Measurements from ENCODE around the gene MED12L.

The MED12L gene

DNA sequence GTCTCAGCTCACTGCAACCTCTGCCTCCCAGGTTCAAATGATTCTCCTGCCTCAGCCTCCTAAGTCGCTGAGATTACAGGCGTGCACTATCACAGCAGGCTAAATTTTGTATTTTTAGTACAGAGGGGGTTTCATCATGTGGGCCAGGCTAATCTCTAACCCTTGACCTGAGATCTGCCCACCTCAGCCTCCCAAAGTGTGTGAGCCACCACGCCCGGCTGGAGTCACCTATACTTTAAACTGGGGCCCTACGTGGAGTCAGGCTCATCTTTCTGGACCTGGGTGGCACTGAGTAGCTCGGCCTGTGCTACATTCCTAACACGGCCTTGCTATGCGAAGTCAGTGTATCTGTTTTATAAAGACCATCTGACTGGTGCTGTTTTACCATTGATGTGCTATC lies 111.8 kb downstream of the MED12L start:
- Histone ChIP-seq H2AFZ (ENCODE audit: low read length) (no peak overlapping the region), H3K79me2 (ENCODE audit: insufficient read depth, low read length) (no peaks in the 10 kb centered on the region), H3K9ac (ENCODE audit: low read depth, low read length, poor library complexity, severe bottlenecking) (no peak overlapping the region), H3F3A (ENCODE audit: low read depth) (0 out of 2 replicates have a peak, but pooled peaks cover 3% of the 10 kb centered on the region), H3K27me3 (ENCODE audit: insufficient read depth, low read length, poor library complexity, severe bottlenecking) (no peaks in the 10 kb centered on the region), H4K20me1 (ENCODE audit: insufficient read depth, low read length, poor library complexity, severe bottlenecking) (no peaks in the 10 kb centered on the region), H3K9me2 (replicated peaks; ENCODE audit: low read depth, low read length) (no peaks in the 10 kb centered on the region), H3K4me3 (ENCODE audit: low read length, poor library complexity, severe bottlenecking) (no peak overlapping the region), H3K4me2 (ENCODE audit: low read depth, low read length, poor library complexity, severe bottlenecking) (no peak overlapping the region), H3K9me3 (ENCODE audit: insufficient read depth, low read depth, low read length) (no peaks in the 10 kb centered on the region), H3K4me1 (ENCODE audit: insufficient read depth, low read length, poor library complexity, severe bottlenecking) (no peaks in the 10 kb centered on the region), H3K36me3 (ENCODE audit: insufficient read depth, low read length) (peaks cover 60% of the 10 kb centered on the region)
- no peak for TF ChIP-seq CTCF (conservative IDR thresholded peaks at IDR 0.05; ENCODE audit: low read length)
- TF ChIP-seq EZH2phosphoT487 (IDR thresholded peaks at IDR 0.05; ENCODE audit: borderline replicate concordance), result no peak

GRCh38 chr3:151197981-151198767 lies 112.7 kb downstream of the MED12L start:
- Histone ChIP-seq H3K9me2 (replicated peaks; ENCODE audit: low read depth, low read length) (no peaks in the 10 kb centered on the region), H3F3A (ENCODE audit: low read depth) (0 out of 2 replicates have a peak, but pooled peaks cover 3% of the 10 kb centered on the region), H3K4me1 (ENCODE audit: insufficient read depth, low read length, poor library complexity, severe bottlenecking) (peaks cover 7% of the 10 kb centered on the region), H3K36me3 (ENCODE audit: insufficient read depth, low read length) (peaks cover 51% of the 10 kb centered on the region; the same call in 1 of the 2 replicates), H2AFZ (ENCODE audit: low read length) (no peak overlapping the region), H3K79me2 (ENCODE audit: insufficient read depth, low read length) (no peaks in the 10 kb centered on the region), H3K4me2 (ENCODE audit: low read depth, low read length, poor library complexity, severe bottlenecking) (no peak overlapping the region), H3K4me3 (ENCODE audit: low read length, poor library complexity, severe bottlenecking) (no peak overlapping the region), H3K9ac (ENCODE audit: low read depth, low read length, poor library complexity, severe bottlenecking) (no peak overlapping the region), H3K27me3 (ENCODE audit: insufficient read depth, low read length, poor library complexity, severe bottlenecking) (no peaks in the 10 kb centered on the region), H4K20me1 (ENCODE audit: insufficient read depth, low read length, poor library complexity, severe bottlenecking) (no peaks in the 10 kb centered on the region), H3K9me3 (ENCODE audit: insufficient read depth, low read depth, low read length) (no peaks in the 10 kb centered on the region)
- TF ChIP-seq EZH2phosphoT487 (IDR thresholded peaks at IDR 0.05; ENCODE audit: borderline replicate concordance) (no peak), CTCF (conservative IDR thresholded peaks at IDR 0.05; ENCODE audit: low read length) (no peak)

- Histone ChIP-seq H3K4me1 (ENCODE audit: insufficient read depth, low read length, poor library complexity, severe bottlenecking) (peaks cover 7% of the 10 kb centered on the region), H3K36me3 (ENCODE audit: insufficient read depth, low read length) (peaks cover 46% of the 10 kb centered on the region; the same call in 1 of the 2 replicates), H3K4me2 (ENCODE audit: low read depth, low read length, poor library complexity, severe bottlenecking) (no peak overlapping the region), H3K79me2 (ENCODE audit: insufficient read depth, low read length) (no peaks in the 10 kb centered on the region), H4K20me1 (ENCODE audit: insufficient read depth, low read length, poor library complexity, severe bottlenecking) (no peaks in the 10 kb centered on the region), H3K27me3 (ENCODE audit: insufficient read depth, low read length, poor library complexity, severe bottlenecking) (no peaks in the 10 kb centered on the region), H3K9me2 (replicated peaks; ENCODE audit: low read depth, low read length) (no peaks in the 10 kb centered on the region), H2AFZ (ENCODE audit: low read length) (no peak overlapping the region), H3K9me3 (ENCODE audit: insufficient read depth, low read depth, low read length) (no peaks in the 10 kb centered on the region), H3F3A (ENCODE audit: low read depth) (0 out of 2 replicates have a peak, but pooled peaks cover 3% of the 10 kb centered on the region), H3K4me3 (ENCODE audit: low read length, poor library complexity, severe bottlenecking) (no peak overlapping the region), H3K9ac (ENCODE audit: low read depth, low read length, poor library complexity, severe bottlenecking) (no peak overlapping the region)
- TF ChIP-seq EZH2phosphoT487 (IDR thresholded peaks at IDR 0.05; ENCODE audit: borderline replicate concordance), result no peak
Observed at GRCh38 chr3:151198849-151199248, 113.4 kb downstream of the MED12L start.

All from Loucy (cell line).